HG03045 (cell line): ENCODE results near the gene RSPH10B2.
"Not testable (repeated sequence)": the region's sequence is repeated elsewhere in the genome, so short reads cannot be mapped to it uniquely, and the experiment has no call there.

Experiments
- ATAC-seq: cut with Tn5 transposase; IDR thresholded peaks from one replicate; pipeline ENCODE4 v1.9.1; 2021; ENCODE audit warnings: mild to moderate bottlenecking, moderate library complexity; ENCODE audit not compliant: unreplicated experiment

The RSPH10B2 gene

DNA sequence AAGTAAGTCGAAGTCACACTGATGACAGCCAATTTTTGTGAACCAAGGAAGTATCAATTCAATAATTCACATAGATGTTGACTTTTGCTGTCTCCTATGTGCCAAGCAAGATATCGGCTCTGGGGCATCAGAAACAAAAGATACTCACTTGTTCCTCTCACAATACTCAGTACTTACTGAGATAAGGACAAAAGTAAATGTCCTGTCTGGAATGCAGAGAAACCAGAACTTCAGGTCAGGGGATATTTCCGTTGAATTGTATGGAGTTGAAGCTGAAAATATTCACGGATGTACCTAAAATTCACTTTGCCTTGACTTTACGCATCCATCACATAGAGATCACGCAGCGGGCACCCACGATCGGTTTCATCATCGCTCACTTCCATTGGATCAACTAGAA lies 83.2 kb downstream of the RSPH10B2 start:
- not testable (repeated sequence) for ATAC-seq

- not testable (repeated sequence) for ATAC-seq
Observed at GRCh38 chr7:6842278-6842921, 88.5 kb downstream of the RSPH10B2 start.

- not testable (repeated sequence) for ATAC-seq
Observed at GRCh38 chr7:6843092-6843491, 89.2 kb downstream of the RSPH10B2 start.

DNA sequence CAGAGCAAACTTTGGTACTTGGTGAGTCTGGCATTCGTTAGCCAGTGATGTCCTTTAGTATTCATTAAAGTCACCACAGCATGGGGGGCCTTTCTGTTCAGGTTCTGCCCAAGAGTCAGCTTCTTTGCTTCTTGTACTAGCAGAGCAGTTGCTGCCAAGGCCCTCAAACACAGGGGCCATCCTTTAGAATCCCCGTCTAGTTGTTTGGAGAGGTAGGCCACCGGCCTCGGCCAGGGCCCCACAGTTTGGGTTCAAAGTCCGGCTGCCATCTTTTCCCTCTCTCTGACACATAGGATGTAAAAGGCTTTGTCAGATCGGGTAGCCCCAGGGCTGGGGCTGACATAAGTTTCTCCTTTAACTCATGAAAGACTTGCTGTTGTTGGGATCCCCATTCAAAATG lies 89.8 kb downstream of the RSPH10B2 start:
- not testable (repeated sequence) for ATAC-seq

GRCh38 chr7:6845971-6846449 lies 92.1 kb downstream of the RSPH10B2 start:
- not testable (repeated sequence) for ATAC-seq

- ATAC-seq = not testable (repeated sequence)
Observed at GRCh38 chr7:6847751-6848150, 93.8 kb downstream of the RSPH10B2 start.
